ENCODE results near the gene OR8A1.

OR8A1 gene

GRCh38 chr11:124569697-124570096, at the start of gene OR8A1:
OR8A1 (plus strand) TSS chr11:124569997; CDS start chr11:124570120, 123 bp downstream.
- DNase-seq (ENCODE audit: low spot score): no peak

- no peak for DNase-seq (ENCODE audit: low spot score)
Observed at GRCh38 chr11:124520550-124520854, 49.3 kb upstream of the OR8A1 start.

- no peak for DNase-seq (ENCODE audit: low spot score)
Observed at GRCh38 chr11:124533626-124534025, 36.2 kb upstream of the OR8A1 start.

GRCh38 chr11:124534051-124534450, 35.7 kb upstream of the OR8A1 start:
- DNase-seq (ENCODE audit: low spot score): no peak

GRCh38 chr11:124535552-124536232, 34.1 kb upstream of the OR8A1 start:
- DNase-seq (ENCODE audit: low spot score): no peak

GRCh38 chr11:124536520-124536919, 33.3 kb upstream of the OR8A1 start:
- DNase-seq (ENCODE audit: low spot score): no peak

GRCh38 chr11:124538019-124538418, 31.8 kb upstream of the OR8A1 start:
- no peak for DNase-seq (ENCODE audit: low spot score)

- DNase-seq (ENCODE audit: low spot score): no peak
Observed at GRCh38 chr11:124541204-124541603, 28.6 kb upstream of the OR8A1 start.

GRCh38 chr11:124543145-124543544, 26.7 kb upstream of the OR8A1 start:
- no peak for DNase-seq (ENCODE audit: low spot score)

- no peak for DNase-seq (ENCODE audit: low spot score)
Observed at GRCh38 chr11:124543554-124543953, 26.2 kb upstream of the OR8A1 start, which contains the start of gene OR8B12. OR8B12 (minus strand) TSS chr11:124543654; CDS start chr11:124543654, 0 bp downstream.

GRCh38 chr11:124551189-124551588, 18.6 kb upstream of the OR8A1 start:
- DNase-seq (ENCODE audit: low spot score): no peak

GRCh38 chr11:124551987-124552386, 17.8 kb upstream of the OR8A1 start:
- no peak for DNase-seq (ENCODE audit: low spot score)

- DNase-seq (ENCODE audit: low spot score): no peak
Observed at GRCh38 chr11:124556828-124557227, 13.0 kb upstream of the OR8A1 start.

- no peak for DNase-seq (ENCODE audit: low spot score)
Observed at GRCh38 chr11:124570160-124570559, 363 bp downstream of the OR8A1 start.

GRCh38 chr11:124577716-124578427, 8.1 kb downstream of the OR8A1 start:
- DNase-seq (ENCODE audit: low spot score): no peak

GRCh38 chr11:124578761-124579160, 9.0 kb downstream of the OR8A1 start:
- no peak for DNase-seq (ENCODE audit: low spot score)

GRCh38 chr11:124581817-124582216, 12.0 kb downstream of the OR8A1 start:
- no peak for DNase-seq (ENCODE audit: low spot score)

- DNase-seq (ENCODE audit: low spot score): no peak
Observed at GRCh38 chr11:124582565-124582964, 12.8 kb downstream of the OR8A1 start.

GRCh38 chr11:124583781-124584180, 14.0 kb downstream of the OR8A1 start:
- DNase-seq (ENCODE audit: low spot score): no peak

GRCh38 chr11:124584681-124585372, 15.0 kb downstream of the OR8A1 start:
- no peak for DNase-seq (ENCODE audit: low spot score)

GRCh38 chr11:124586238-124586860, 16.6 kb downstream of the OR8A1 start:
- peak; percentile 53 for DNase-seq (ENCODE audit: low spot score)

- no peak for DNase-seq (ENCODE audit: low spot score)
Observed at GRCh38 chr11:124591430-124591829, 21.6 kb downstream of the OR8A1 start.

GRCh38 chr11:124592627-124593026, 22.8 kb downstream of the OR8A1 start:
- no peak for DNase-seq (ENCODE audit: low spot score)
